ENCODE measurements around the gene CPED1.
"Not testable (repeated sequence)": the region's sequence is repeated elsewhere in the genome, so short reads cannot be mapped to it uniquely, and the experiment has no call there.

CPED1 gene

GRCh38 chr7:121267612-121268011 lies 279.1 kb downstream of the CPED1 start:
- no peak for DNase-seq

- DNase-seq = no peak
Measured at GRCh38 chr7:121269798-121270197, 281.3 kb downstream of the CPED1 start.

- no peak for DNase-seq
Measured at GRCh38 chr7:121271098-121271497, 282.6 kb downstream of the CPED1 start.

- no peak for DNase-seq
Measured at GRCh38 chr7:121271916-121272315, 283.4 kb downstream of the CPED1 start.

GRCh38 chr7:121272676-121273075 lies 284.2 kb downstream of the CPED1 start:
- no peak for DNase-seq

GRCh38 chr7:121273467-121274167 lies 285.1 kb downstream of the CPED1 start:
- no peak for DNase-seq

- no peak for DNase-seq
Measured at GRCh38 chr7:121274467-121274866, 286.0 kb downstream of the CPED1 start.

GRCh38 chr7:121275204-121275603 lies 286.7 kb downstream of the CPED1 start:
- peak in 1 of 2 experiments; percentile 8 for DNase-seq

GRCh38 chr7:121276313-121276712 lies 287.8 kb downstream of the CPED1 start:
- no peak for DNase-seq

- no peak for DNase-seq
Measured at GRCh38 chr7:121278120-121279021, 289.9 kb downstream of the CPED1 start.

GRCh38 chr7:121279060-121279620 lies 290.6 kb downstream of the CPED1 start:
- no peak for DNase-seq

GRCh38 chr7:121279822-121280221 lies 291.3 kb downstream of the CPED1 start:
- no peak for DNase-seq

GRCh38 chr7:121280656-121281055 lies 292.1 kb downstream of the CPED1 start:
- no peak for DNase-seq

- no peak for DNase-seq
Measured at GRCh38 chr7:121282129-121282528, 293.6 kb downstream of the CPED1 start.

- no peak for DNase-seq
Measured at GRCh38 chr7:121285066-121285667, 296.7 kb downstream of the CPED1 start.

GRCh38 chr7:121286186-121286585 lies 297.7 kb downstream of the CPED1 start:
- DNase-seq = no peak

GRCh38 chr7:121286742-121287734 lies 298.5 kb downstream of the CPED1 start:
- no peak for DNase-seq

- no peak for DNase-seq
Measured at GRCh38 chr7:121288894-121289293, 300.4 kb downstream of the CPED1 start.

- DNase-seq = not testable (repeated sequence)
Measured at GRCh38 chr7:121289930-121290329, 301.4 kb downstream of the CPED1 start.

- DNase-seq = no peak
Measured at GRCh38 chr7:121294448-121294992, 306.0 kb downstream of the CPED1 start.

- DNase-seq = no peak
Measured at GRCh38 chr7:121297843-121298242, 309.3 kb downstream of the CPED1 start.

GRCh38 chr7:121298831-121299239 lies 310.3 kb downstream of the CPED1 start:
- DNase-seq = no peak

All from NCI-H1930 (cell line).